Gastrocnemius medialis (tissue), 4 donors: ENCODE measurements around the gene ATP13A1.
"Not testable (repeated sequence)": the region's sequence is repeated elsewhere in the genome, so short reads cannot be mapped to it uniquely, and the experiment has no call there.

Source experiments
- CTCF ChIP-seq, 5 experiments: fragments of 450-650 bp in 3 of 5; fragments of 200-600 bp in 2 of 5; sonication (generic) in 2 of 5; IDR thresholded peaks in 4 of 5; conservative IDR thresholded peaks in 1 of 5; 1 replicate in 4 of 5; 2 replicates in 1 of 5; pipeline ENCODE4 v1.5.1; 2016 to 2019; ENCODE audit warnings: antibody characterized with exemption in 5 of 5, mild to moderate bottlenecking in 3 of 5, moderate library complexity in 3 of 5
- POLR2A ChIP-seq, 2 donors: fragments of 450-650 bp; IDR thresholded peaks; one replicate each; pipeline ENCODE4 v1.6.1; 2017; ENCODE audit warnings: antibody characterized with exemption in 2 of 2, mild to moderate bottlenecking in 2 of 2, moderate library complexity in 2 of 2

GRCh38 chr19:19665420-19665948 lies 2.0 kb upstream of the ATP13A1 start:
- not testable (repeated sequence) for TF ChIP-seq CTCF (IDR thresholded peaks at IDR 0.05 in 4 of 5, conservative IDR thresholded peaks at IDR 0.05 in 1 of 5); POLR2A (IDR thresholded peaks at IDR 0.05)
